ENCODE data around the gene COL6A5.

DNA sequence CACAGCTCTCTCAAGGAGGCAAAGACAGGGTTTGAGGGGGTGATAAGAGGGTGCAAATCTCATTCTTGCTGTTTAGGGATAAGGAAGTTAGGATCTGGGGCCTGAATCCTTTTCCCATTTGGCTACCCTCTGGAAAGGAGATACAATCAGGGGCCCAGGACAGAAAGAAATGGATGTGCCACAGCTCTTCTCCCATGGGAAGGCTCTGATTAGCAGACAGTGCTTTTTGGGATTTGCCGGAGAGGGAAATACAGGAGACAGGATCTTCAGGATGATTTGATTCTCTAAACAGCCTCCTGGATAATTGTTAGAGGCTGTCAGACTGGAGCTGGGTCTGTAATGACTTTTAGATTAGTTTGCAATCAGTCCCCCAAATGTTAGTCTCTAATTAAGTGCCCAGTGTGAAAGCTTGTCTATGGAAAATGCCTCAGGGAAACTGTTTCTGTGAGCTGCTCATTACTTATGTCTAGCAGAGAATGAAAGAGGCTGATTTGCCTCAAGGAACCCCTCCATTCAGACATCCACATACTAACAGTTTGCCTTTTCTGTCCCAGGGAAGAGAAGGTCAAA, 67.6 kb downstream of the COL6A5 start:
- no peak for TF ChIP-seq JUN (CRISPR knock-in tag; IDR thresholded peaks at IDR 0.05)
- TF ChIP-seq THAP11 (CRISPR knock-in tag; IDR thresholded peaks at IDR 0.05): no peak
- no peak for TF ChIP-seq ZNF572 (CRISPR knock-in tag; IDR thresholded peaks at IDR 0.05)
- TF ChIP-seq MAFK (conservative IDR thresholded peaks at IDR 0.05 in 1 of 2, IDR thresholded peaks at IDR 0.05 in 1 of 2; ENCODE audit: low read length in 2 of 2): no peak
- TF ChIP-seq ZNF326 (CRISPR knock-in tag; IDR thresholded peaks at IDR 0.05; ENCODE audit: borderline replicate concordance): no peak
- TF ChIP-seq FOXK2 (IDR thresholded peaks at IDR 0.05): no peak
- TF ChIP-seq, protein P1, sequence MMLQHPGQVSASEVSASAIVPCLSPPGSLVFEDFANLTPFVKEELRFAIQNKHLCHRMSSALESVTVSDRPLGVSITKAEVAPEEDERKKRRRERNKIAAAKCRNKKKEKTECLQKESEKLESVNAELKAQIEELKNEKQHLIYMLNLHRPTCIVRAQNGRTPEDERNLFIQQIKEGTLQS (CRISPR knock-in tag; IDR thresholded peaks at IDR 0.05): no peak
- no peak for TF ChIP-seq REST (IDR thresholded peaks at IDR 0.05; ENCODE audit: borderline replicate concordance in 1 of 2, low read depth in 1 of 2, low read length in 2 of 2)
- no peak for TF ChIP-seq SUZ12 (IDR thresholded peaks at IDR 0.05; ENCODE audit: low read depth, low read length)
- no peak for TF ChIP-seq POLR2AphosphoS2 (IDR thresholded peaks at IDR 0.05; ENCODE audit: low read depth, low read length)
- TF ChIP-seq ELF3 (CRISPR knock-in tag; IDR thresholded peaks at IDR 0.05): no peak
- TF ChIP-seq MED1 (CRISPR knock-in tag; IDR thresholded peaks at IDR 0.05): no peak
